Ovary (tissue), 3 donors: ENCODE measurements around the gene S100A10.

ENCODE experiments used
- EP300 ChIP-seq: sonication (generic); formaldehyde crosslinking; IDR thresholded peaks from one replicate; pipeline ENCODE4 v1.6.1; 2017; ENCODE audit warnings: antibody characterized with exemption
- POLR2A ChIP-seq: fragments of 450-650 bp; IDR thresholded peaks from one replicate; pipeline ENCODE4 v1.6.1; 2017; ENCODE audit warnings: antibody characterized with exemption, mild to moderate bottlenecking, moderate library complexity
- TF ChIP-seq, protein P1 (sequence below), 3 donors: fragments of 450-650 bp in 2 of 3; fragments of 200-600 bp in 1 of 3; IDR thresholded peaks; one replicate each; pipeline versions ENCODE4 v1.5.1 to v1.8.0; 2016 to 2022; ENCODE audit warnings: antibody characterized with exemption in 3 of 3, mild to moderate bottlenecking in 1 of 3
- donor health status: DM: no; HTN: no; CAD: no.

- TF ChIP-seq, protein P1, sequence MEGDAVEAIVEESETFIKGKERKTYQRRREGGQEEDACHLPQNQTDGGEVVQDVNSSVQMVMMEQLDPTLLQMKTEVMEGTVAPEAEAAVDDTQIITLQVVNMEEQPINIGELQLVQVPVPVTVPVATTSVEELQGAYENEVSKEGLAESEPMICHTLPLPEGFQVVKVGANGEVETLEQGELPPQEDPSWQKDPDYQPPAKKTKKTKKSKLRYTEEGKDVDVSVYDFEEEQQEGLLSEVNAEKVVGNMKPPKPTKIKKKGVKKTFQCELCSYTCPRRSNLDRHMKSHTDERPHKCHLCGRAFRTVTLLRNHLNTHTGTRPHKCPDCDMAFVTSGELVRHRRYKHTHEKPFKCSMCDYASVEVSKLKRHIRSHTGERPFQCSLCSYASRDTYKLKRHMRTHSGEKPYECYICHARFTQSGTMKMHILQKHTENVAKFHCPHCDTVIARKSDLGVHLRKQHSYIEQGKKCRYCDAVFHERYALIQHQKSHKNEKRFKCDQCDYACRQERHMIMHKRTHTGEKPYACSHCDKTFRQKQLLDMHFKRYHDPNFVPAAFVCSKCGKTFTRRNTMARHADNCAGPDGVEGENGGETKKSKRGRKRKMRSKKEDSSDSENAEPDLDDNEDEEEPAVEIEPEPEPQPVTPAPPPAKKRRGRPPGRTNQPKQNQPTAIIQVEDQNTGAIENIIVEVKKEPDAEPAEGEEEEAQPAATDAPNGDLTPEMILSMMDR (IDR thresholded peaks at IDR 0.05): no peak
- TF ChIP-seq EP300 (no peak), POLR2A (no peak)
Measured at GRCh38 chr1:151948506-151948905, 45.2 kb downstream of the S100A10 start.
